SK-N-SH treated with all-trans-retinoic acid at 6 μM for 48 hours (cell line): ENCODE data around the gene ELMO1.

Experiments used
- ATAC-seq: fragments of 200-7000 bp; cut with Tn5 transposase; 3 replicates; pipeline ENCODE4 v1.9.1; 2020; ENCODE audit warnings: mild to moderate bottlenecking, moderate library complexity
- ARNTL ChIP-seq: fragments of 450-650 bp; formaldehyde crosslinking; IDR thresholded peaks from 2 replicates; pipeline ENCODE4 v1.5.0; 2020; ENCODE audit warnings: low read depth, mild to moderate bottlenecking, moderate library complexity, borderline replicate concordance
- BACH2 ChIP-seq: fragments of 250-450 bp; sonication (Bioruptor Pico); IDR thresholded peaks from 2 replicates; pipeline ENCODE4 v1.9.0; 2021; ENCODE audit warnings: mild to moderate bottlenecking, borderline replicate concordance
- CSDC2 ChIP-seq: fragments of 250-450 bp; sonication (Bioruptor Pico); IDR thresholded peaks from 2 replicates; pipeline ENCODE4 v1.5.0; 2020; ENCODE audit warnings: mild to moderate bottlenecking, moderate library complexity
- GLIS3 ChIP-seq: fragments of 250-450 bp; sonication (Bioruptor Pico); IDR thresholded peaks from 2 replicates; pipeline ENCODE4 v1.5.0; 2020; ENCODE audit warnings: mild to moderate bottlenecking, moderate library complexity
- ISL1 ChIP-seq: fragments of 250-450 bp; sonication (Bioruptor Pico); IDR thresholded peaks from 2 replicates; pipeline ENCODE4 v2.1.2; 2022; ENCODE audit warnings: mild to moderate bottlenecking, moderate library complexity
- OSR1 ChIP-seq: fragments of 250-450 bp; sonication (Bioruptor Pico); IDR thresholded peaks from 2 replicates; pipeline ENCODE4 v1.8.0; 2022; ENCODE audit warnings: moderate library complexity, mild to moderate bottlenecking, inconsistent platforms
- PPARA ChIP-seq: fragments of 250-450 bp; sonication (Bioruptor Pico); IDR thresholded peaks from 2 replicates; pipeline ENCODE4 v1.5.0; 2020; ENCODE audit warnings: mild to moderate bottlenecking, borderline replicate concordance
- RARB ChIP-seq: fragments of 250-450 bp; sonication (Bioruptor Pico); IDR thresholded peaks from 2 replicates; pipeline ENCODE4 v1.8.0; 2021; ENCODE audit warnings: mild to moderate bottlenecking, moderate library complexity
- SNAI2 ChIP-seq: fragments of 250-450 bp; sonication (Bioruptor Pico); IDR thresholded peaks from 2 replicates; pipeline ENCODE4 v1.5.0; 2020; ENCODE audit warnings: mild to moderate bottlenecking, moderate library complexity
- TCF4 ChIP-seq: fragments of 250-450 bp; sonication (Bioruptor Pico); IDR thresholded peaks from 2 replicates; pipeline ENCODE4 v1.8.0; 2021; ENCODE audit warnings: mild to moderate bottlenecking, moderate library complexity, borderline replicate concordance
- ZFP3 ChIP-seq: fragments of 250-450 bp; sonication (Bioruptor Pico); IDR thresholded peaks from 2 replicates; pipeline ENCODE4 v1.5.0; 2020; ENCODE audit warnings: mild to moderate bottlenecking, moderate library complexity
- ZFP30 ChIP-seq: fragments of 450-650 bp; formaldehyde crosslinking; IDR thresholded peaks from 2 replicates; pipeline ENCODE4 v1.5.0; 2022; ENCODE audit warnings: mild to moderate bottlenecking, moderate library complexity
- ZNF70 ChIP-seq: fragments of 450-650 bp; formaldehyde crosslinking; IDR thresholded peaks from 2 replicates; pipeline ENCODE4 v1.5.0; 2020; ENCODE audit warnings: mild to moderate bottlenecking, moderate library complexity
- ZNF8 ChIP-seq: fragments of 450-650 bp; formaldehyde crosslinking; IDR thresholded peaks from 2 replicates; pipeline ENCODE4 v1.5.0; 2020; ENCODE audit warnings: mild to moderate bottlenecking, moderate library complexity
- TF ChIP-seq, protein P1 (sequence below): fragments of 250-450 bp; sonication (Bioruptor Pico); IDR thresholded peaks from 2 replicates; pipeline ENCODE4 v1.5.1; 2020; ENCODE audit warnings: low read depth, mild to moderate bottlenecking, moderate library complexity
- TF ChIP-seq, protein P2 (sequence below): fragments of 250-450 bp; sonication (Bioruptor Pico); IDR thresholded peaks from 2 replicates; pipeline ENCODE4 v1.5.1; 2021; ENCODE audit warnings: mild to moderate bottlenecking, moderate library complexity
- TF ChIP-seq, protein P3 (sequence below): fragments of 250-450 bp; sonication (Bioruptor Pico); IDR thresholded peaks from 2 replicates; pipeline ENCODE4 v1.8.0; 2021; ENCODE audit warnings: low read depth, mild to moderate bottlenecking, moderate library complexity, borderline replicate concordance
- TF ChIP-seq, protein P4 (sequence below): fragments of 250-450 bp; sonication (Bioruptor Pico); IDR thresholded peaks from 2 replicates; pipeline ENCODE4 v1.8.0; 2020; ENCODE audit warnings: mild to moderate bottlenecking, moderate library complexity, borderline replicate concordance
- TF ChIP-seq, protein P5 (sequence below): fragments of 250-450 bp; sonication (Bioruptor Pico); IDR thresholded peaks from 2 replicates; pipeline ENCODE4 v1.5.0; 2020; ENCODE audit warnings: mild to moderate bottlenecking, moderate library complexity

The ELMO1 gene

DNA sequence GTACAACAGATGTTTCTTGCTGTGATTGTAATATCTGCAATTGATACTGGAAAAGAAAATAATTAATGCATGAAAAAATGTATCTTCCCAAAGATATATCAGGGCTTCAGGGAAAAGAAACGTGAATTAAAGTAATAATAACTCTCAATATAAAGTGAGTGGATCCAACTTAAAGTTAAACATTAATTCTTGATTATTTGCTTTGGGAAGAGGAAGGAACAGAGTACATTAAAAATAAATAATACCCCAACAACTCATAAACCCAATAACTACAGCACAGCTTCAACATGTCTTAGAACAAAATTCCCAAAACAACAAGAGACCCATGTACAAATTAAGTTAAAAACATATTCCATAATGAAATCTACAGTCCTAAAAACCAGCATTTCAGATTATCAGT, 33.0 kb downstream of the ELMO1 start:
- no peak for ATAC-seq
- TF ChIP-seq ZFP30 (CRISPR knock-in tag) (no peak), ISL1 (CRISPR knock-in tag) (no peak), SNAI2 (CRISPR knock-in tag) (no peak), CSDC2 (CRISPR knock-in tag) (no peak), TCF4 (CRISPR knock-in tag) (no peak), ARNTL (CRISPR knock-in tag) (no peak), PPARA (CRISPR knock-in tag) (no peak), OSR1 (CRISPR knock-in tag) (no peak), ZNF70 (no peak), BACH2 (CRISPR knock-in tag) (no peak), ZFP3 (no peak), RARB (CRISPR knock-in tag) (no peak), ZNF8 (CRISPR knock-in tag) (no peak)
- TF ChIP-seq, protein P1, sequence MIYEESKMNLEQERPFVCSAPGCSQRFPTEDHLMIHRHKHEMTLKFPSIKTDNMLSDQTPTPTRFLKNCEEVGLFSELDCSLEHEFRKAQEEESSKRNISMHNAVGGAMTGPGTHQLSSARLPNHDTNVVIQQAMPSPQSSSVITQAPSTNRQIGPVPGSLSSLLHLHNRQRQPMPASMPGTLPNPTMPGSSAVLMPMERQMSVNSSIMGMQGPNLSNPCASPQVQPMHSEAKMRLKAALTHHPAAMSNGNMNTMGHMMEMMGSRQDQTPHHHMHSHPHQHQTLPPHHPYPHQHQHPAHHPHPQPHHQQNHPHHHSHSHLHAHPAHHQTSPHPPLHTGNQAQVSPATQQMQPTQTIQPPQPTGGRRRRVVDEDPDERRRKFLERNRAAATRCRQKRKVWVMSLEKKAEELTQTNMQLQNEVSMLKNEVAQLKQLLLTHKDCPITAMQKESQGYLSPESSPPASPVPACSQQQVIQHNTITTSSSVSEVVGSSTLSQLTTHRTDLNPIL (CRISPR knock-in tag): no peak
- TF ChIP-seq, protein P2, sequence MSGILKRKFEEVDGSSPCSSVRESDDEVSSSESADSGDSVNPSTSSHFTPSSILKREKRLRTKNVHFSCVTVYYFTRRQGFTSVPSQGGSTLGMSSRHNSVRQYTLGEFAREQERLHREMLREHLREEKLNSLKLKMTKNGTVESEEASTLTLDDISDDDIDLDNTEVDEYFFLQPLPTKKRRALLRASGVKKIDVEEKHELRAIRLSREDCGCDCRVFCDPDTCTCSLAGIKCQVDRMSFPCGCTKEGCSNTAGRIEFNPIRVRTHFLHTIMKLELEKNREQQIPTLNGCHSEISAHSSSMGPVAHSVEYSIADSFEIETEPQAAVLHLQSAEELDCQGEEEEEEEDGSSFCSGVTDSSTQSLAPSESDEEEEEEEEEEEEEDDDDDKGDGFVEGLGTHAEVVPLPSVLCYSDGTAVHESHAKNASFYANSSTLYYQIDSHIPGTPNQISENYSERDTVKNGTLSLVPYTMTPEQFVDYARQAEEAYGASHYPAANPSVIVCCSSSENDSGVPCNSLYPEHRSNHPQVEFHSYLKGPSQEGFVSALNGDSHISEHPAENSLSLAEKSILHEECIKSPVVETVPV (CRISPR knock-in tag): no peak
- TF ChIP-seq, protein P3, sequence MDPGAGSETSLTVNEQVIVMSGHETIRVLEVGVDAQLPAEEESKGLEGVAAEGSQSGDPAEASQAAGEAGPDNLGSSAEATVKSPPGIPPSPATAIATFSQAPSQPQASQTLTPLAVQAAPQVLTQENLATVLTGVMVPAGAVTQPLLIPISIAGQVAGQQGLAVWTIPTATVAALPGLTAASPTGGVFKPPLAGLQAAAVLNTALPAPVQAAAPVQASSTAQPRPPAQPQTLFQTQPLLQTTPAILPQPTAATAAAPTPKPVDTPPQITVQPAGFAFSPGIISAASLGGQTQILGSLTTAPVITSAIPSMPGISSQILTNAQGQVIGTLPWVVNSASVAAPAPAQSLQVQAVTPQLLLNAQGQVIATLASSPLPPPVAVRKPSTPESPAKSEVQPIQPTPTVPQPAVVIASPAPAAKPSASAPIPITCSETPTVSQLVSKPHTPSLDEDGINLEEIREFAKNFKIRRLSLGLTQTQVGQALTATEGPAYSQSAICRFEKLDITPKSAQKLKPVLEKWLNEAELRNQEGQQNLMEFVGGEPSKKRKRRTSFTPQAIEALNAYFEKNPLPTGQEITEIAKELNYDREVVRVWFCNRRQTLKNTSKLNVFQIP (CRISPR knock-in tag): no peak
- TF ChIP-seq, protein P4, sequence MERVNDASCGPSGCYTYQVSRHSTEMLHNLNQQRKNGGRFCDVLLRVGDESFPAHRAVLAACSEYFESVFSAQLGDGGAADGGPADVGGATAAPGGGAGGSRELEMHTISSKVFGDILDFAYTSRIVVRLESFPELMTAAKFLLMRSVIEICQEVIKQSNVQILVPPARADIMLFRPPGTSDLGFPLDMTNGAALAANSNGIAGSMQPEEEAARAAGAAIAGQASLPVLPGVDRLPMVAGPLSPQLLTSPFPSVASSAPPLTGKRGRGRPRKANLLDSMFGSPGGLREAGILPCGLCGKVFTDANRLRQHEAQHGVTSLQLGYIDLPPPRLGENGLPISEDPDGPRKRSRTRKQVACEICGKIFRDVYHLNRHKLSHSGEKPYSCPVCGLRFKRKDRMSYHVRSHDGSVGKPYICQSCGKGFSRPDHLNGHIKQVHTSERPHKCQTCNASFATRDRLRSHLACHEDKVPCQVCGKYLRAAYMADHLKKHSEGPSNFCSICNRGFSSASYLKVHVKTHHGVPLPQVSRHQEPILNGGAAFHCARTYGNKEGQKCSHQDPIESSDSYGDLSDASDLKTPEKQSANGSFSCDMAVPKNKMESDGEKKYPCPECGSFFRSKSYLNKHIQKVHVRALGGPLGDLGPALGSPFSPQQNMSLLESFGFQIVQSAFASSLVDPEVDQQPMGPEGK (CRISPR knock-in tag): no peak
- TF ChIP-seq, protein P5, sequence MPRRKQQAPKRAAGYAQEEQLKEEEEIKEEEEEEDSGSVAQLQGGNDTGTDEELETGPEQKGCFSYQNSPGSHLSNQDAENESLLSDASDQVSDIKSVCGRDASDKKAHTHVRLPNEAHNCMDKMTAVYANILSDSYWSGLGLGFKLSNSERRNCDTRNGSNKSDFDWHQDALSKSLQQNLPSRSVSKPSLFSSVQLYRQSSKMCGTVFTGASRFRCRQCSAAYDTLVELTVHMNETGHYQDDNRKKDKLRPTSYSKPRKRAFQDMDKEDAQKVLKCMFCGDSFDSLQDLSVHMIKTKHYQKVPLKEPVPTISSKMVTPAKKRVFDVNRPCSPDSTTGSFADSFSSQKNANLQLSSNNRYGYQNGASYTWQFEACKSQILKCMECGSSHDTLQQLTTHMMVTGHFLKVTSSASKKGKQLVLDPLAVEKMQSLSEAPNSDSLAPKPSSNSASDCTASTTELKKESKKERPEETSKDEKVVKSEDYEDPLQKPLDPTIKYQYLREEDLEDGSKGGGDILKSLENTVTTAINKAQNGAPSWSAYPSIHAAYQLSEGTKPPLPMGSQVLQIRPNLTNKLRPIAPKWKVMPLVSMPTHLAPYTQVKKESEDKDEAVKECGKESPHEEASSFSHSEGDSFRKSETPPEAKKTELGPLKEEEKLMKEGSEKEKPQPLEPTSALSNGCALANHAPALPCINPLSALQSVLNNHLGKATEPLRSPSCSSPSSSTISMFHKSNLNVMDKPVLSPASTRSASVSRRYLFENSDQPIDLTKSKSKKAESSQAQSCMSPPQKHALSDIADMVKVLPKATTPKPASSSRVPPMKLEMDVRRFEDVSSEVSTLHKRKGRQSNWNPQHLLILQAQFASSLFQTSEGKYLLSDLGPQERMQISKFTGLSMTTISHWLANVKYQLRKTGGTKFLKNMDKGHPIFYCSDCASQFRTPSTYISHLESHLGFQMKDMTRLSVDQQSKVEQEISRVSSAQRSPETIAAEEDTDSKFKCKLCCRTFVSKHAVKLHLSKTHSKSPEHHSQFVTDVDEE: no peak

DNA sequence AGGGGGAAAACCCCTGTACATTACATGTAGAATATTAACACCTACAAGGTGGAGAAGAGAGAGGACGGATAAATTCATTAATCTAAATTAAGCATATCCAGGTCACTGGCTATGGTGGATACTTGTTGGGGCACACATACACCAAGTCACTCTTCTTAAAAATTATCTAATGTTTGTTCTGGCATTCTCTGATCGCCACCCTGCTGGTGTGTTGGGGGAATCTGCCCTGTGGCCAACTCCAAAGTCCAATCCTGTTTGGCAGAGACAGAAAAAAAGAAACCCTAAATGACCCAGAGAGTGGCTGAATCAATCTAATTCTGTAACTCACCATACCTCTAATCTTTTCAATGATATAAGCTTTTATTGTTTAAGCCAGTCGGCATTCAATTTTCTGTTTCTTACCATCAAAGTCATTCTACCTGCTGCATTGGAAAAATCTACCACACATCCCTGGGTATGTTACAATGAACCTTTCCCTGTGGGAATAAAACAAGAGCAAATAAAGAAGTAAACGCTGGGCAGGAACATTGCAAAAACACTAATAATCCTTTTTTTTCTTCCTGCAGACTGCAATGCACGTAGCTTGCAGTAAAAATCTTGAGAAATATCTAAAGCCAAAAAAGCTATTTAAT, 34.2 kb downstream of the ELMO1 start:
- ATAC-seq: no peak
- TF ChIP-seq GLIS3 (CRISPR knock-in tag): no peak
- TF ChIP-seq, protein P3 (CRISPR knock-in tag): no peak
- no peak for TF ChIP-seq ZNF70
- TF ChIP-seq, protein P2 (CRISPR knock-in tag): no peak
- TF ChIP-seq PPARA (CRISPR knock-in tag): no peak
- TF ChIP-seq, protein P4 (CRISPR knock-in tag): no peak
- TF ChIP-seq, protein P1 (CRISPR knock-in tag): no peak
- no peak for TF ChIP-seq OSR1 (CRISPR knock-in tag)
